DOHH2 (cell line): ENCODE data around the gene TUBB6.

Experiments used
- CTCF ChIP-seq: fragments of 200-600 bp; sonication (generic); IDR thresholded peaks from one replicate; pipeline ENCODE4 v1.5.1; 2014; ENCODE audit warnings: antibody characterized with exemption, mild to moderate bottlenecking, low read depth, low read length; ENCODE audit not compliant: poor library complexity, severe bottlenecking
- EZH2phosphoT487 ChIP-seq: fragments of 200-600 bp; sonication (generic); IDR thresholded peaks from 2 replicates; pipeline ENCODE4 v1.6.1; 2017; ENCODE audit warnings: borderline replicate concordance, mild to moderate bottlenecking, antibody characterized with exemption, low read length, moderate library complexity, mixed read lengths

GRCh38 chr18:12262748-12263147, 45.3 kb upstream of the TUBB6 start:
- no peak for TF ChIP-seq CTCF
- no peak for TF ChIP-seq EZH2phosphoT487
